LHCN-M2 (cell line): ENCODE data around the gene RSPH4A. TPM values are rescaled to one million over a fixed set of nuclear protein-coding genes. Genes with fewer than 3 reads are reported as not detected.
"Not testable (repeated sequence)": the region's sequence is repeated elsewhere in the genome, so short reads cannot be mapped to it uniquely, and the experiment has no call there.

ENCODE experiments used
- DNase-seq: peaks from one replicate; pipeline ENCODE4 v3.0.0-alpha.2; 2012; ENCODE audit warnings: low read depth
- total RNA-seq: library from RNA; depleted of rRNA; stranded (reverse); fragments of >200 nt; gene quantifications from 2 replicates; pipeline ENCODE4 v1.2.3, GENCODE V29; 2014; rRNA removed

RSPH4A gene
- total RNA-seq, 1 experiment from 2014 or later: 0.57 TPM

GRCh38 chr6:116625872-116626271 is 9.6 kb downstream of the RSPH4A start:
- DNase-seq: no peak

- no peak for DNase-seq
Observed at GRCh38 chr6:116629563-116629981, 13.3 kb downstream of the RSPH4A start.

GRCh38 chr6:116631379-116631990 is 15.2 kb downstream of the RSPH4A start:
- DNase-seq: no peak

GRCh38 chr6:116633685-116634084 is 17.4 kb downstream of the RSPH4A start:
- DNase-seq: no peak

- peak; percentile 53 for DNase-seq
Observed at GRCh38 chr6:116648156-116648555, 31.9 kb downstream of the RSPH4A start.

- DNase-seq: no peak
Observed at GRCh38 chr6:116649129-116649528, 32.9 kb downstream of the RSPH4A start.

- no peak for DNase-seq
Observed at GRCh38 chr6:116651916-116652315, 35.6 kb downstream of the RSPH4A start.

GRCh38 chr6:116661594-116661993 is 45.3 kb downstream of the RSPH4A start:
- no peak for DNase-seq

GRCh38 chr6:116662202-116662601 is 45.9 kb downstream of the RSPH4A start:
- no peak for DNase-seq

GRCh38 chr6:116663308-116663707 is 47.0 kb downstream of the RSPH4A start:
- no peak for DNase-seq

- not testable (repeated sequence) for DNase-seq
Observed at GRCh38 chr6:116664169-116664568, 47.9 kb downstream of the RSPH4A start.

- DNase-seq: no peak
Observed at GRCh38 chr6:116665464-116665863, 49.2 kb downstream of the RSPH4A start.

- no peak for DNase-seq
Observed at GRCh38 chr6:116666869-116667268, 50.6 kb downstream of the RSPH4A start.

GRCh38 chr6:116667623-116668022 is 51.3 kb downstream of the RSPH4A start:
- no peak for DNase-seq

GRCh38 chr6:116672306-116672705 is 56.0 kb downstream of the RSPH4A start:
- no peak for DNase-seq

- DNase-seq: no peak
Observed at GRCh38 chr6:116676021-116676420, 59.7 kb downstream of the RSPH4A start.

GRCh38 chr6:116680880-116681672 is 64.8 kb downstream of the RSPH4A start, which contains the start of gene KPNA5:
Gene KPNA5 (plus strand): TSS chr6:116681211. CDS start chr6:116681335, 124 bp downstream.
- peak; percentile 90 for DNase-seq

GRCh38 chr6:116682334-116682712 is 66.0 kb downstream of the RSPH4A start:
- peak; percentile 43 for DNase-seq

Other genes with a start within 250 kb of the RSPH4A start
- 28.4 and 31.7 TPM in 2 replicates for gene DSE, start 245.5 kb upstream of the RSPH4A start, total RNA-seq
- 2.7 and 3.9 TPM in 2 replicates for gene CALHM6, start 155.1 kb upstream of the RSPH4A start, total RNA-seq
- gene CALHM5, start 104.8 kb upstream of the RSPH4A start, total RNA-seq: 5.1 and 6.3 TPM in 2 replicates
- gene TRAPPC3L, start 70.8 kb upstream of the RSPH4A start, total RNA-seq: 0.06 TPM in 1 of 2 replicates, not detected in the other
- gene CALHM4, start 62.7 kb upstream of the RSPH4A start, total RNA-seq: 0.26 and 1.3 TPM in 2 replicates
- gene RWDD1, start 45.0 kb upstream of the RSPH4A start, total RNA-seq: 46.8 and 61.5 TPM in 2 replicates
- gene ZUP1, start 52.3 kb downstream of the RSPH4A start, total RNA-seq: 18.0 and 18.5 TPM in 2 replicates
- gene KPNA5, start 64.7 kb downstream of the RSPH4A start, total RNA-seq: 6.8 and 8.3 TPM in 2 replicates
- not detected in 2 replicates for gene FAM162B, start 149.2 kb downstream of the RSPH4A start, total RNA-seq
- not detected in 2 replicates for gene GPRC6A, start 212.6 kb downstream of the RSPH4A start, total RNA-seq